Esophagus squamous epithelium (tissue), 4 donors: ENCODE results near the gene AGAP5.

Source experiments
- POLR2A ChIP-seq, 4 donors: fragments of 450-650 bp; IDR thresholded peaks; one replicate each; pipeline ENCODE4 v1.6.1; 2017; ENCODE audit warnings: antibody characterized with exemption in 4 of 4, mild to moderate bottlenecking in 4 of 4, moderate library complexity in 3 of 4
- TF ChIP-seq, protein P1 (sequence below), 6 experiments: fragments of 450-650 bp in 4 of 6; fragments of 200-600 bp in 2 of 6; sonication (generic) in 2 of 6; IDR thresholded peaks; one replicate each; pipeline ENCODE4 v1.5.1; 2016 to 2019; ENCODE audit warnings: antibody characterized with exemption in 6 of 6, mild to moderate bottlenecking in 4 of 6, moderate library complexity in 4 of 6

DNA sequence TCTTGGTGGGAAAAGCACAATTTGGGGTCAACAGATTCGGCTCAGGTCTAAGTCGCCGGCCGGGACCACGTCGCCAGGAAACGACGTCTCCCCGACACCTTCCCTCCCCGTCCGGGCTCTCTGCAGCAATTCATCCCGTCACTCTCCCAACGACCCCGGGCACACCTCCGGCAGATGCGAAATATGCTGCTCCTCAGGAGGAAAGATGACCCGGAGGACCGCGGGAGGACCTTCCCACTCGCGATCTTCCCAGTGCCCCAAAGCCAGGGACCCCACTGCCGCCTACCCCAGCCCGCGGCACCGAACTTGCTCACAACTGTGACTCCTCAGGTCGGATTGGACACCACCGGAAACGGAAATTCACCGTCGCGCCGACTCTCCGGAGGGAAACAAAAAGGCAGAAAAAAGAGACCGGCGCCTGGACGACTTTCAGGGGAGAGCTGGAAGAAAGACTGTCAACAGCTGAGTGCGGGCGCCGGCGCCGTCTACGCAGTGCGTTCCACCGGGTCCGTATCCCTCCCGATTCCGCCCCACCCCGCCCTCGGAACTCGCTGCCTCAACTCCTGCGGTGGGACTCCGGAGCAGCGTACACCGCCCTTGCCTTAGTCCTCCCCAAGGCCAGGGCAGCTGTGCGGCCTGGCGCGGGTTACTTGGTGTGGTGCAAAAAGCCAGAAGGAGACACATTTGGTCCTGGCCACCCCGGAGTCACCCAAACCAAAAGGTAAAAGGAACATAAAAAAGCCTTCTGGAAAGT, 32.4 kb upstream of the AGAP5 start:
- TF ChIP-seq, protein P1, sequence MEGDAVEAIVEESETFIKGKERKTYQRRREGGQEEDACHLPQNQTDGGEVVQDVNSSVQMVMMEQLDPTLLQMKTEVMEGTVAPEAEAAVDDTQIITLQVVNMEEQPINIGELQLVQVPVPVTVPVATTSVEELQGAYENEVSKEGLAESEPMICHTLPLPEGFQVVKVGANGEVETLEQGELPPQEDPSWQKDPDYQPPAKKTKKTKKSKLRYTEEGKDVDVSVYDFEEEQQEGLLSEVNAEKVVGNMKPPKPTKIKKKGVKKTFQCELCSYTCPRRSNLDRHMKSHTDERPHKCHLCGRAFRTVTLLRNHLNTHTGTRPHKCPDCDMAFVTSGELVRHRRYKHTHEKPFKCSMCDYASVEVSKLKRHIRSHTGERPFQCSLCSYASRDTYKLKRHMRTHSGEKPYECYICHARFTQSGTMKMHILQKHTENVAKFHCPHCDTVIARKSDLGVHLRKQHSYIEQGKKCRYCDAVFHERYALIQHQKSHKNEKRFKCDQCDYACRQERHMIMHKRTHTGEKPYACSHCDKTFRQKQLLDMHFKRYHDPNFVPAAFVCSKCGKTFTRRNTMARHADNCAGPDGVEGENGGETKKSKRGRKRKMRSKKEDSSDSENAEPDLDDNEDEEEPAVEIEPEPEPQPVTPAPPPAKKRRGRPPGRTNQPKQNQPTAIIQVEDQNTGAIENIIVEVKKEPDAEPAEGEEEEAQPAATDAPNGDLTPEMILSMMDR (IDR thresholded peaks at IDR 0.05): no peak
- peak in 2 of 4 donors; percentile 25 to 62 for TF ChIP-seq POLR2A (IDR thresholded peaks at IDR 0.05)
